WTC11 (cell line): ENCODE measurements around the gene MRPS23. TPM values are rescaled to one million over a fixed set of nuclear protein-coding genes. Genes with fewer than 3 reads are reported as not detected.

ENCODE experiments used
- ATAC-seq: fragments of 200-7000 bp; cut with Tn5 transposase; 2 replicates; pipeline ENCODE4 v1.10.0; 2021; ENCODE audit warnings: mild to moderate bottlenecking, moderate library complexity
- CTCF ChIA-PET: fragments of 300-600 bp; sonication (Branson Sonifier 250); formaldehyde crosslinking; loops from one replicate; lab custom pipeline; 2021; ENCODE audit warnings: antibody characterized with exemption; lab: Charles Lee
- POLR2A ChIA-PET: fragments of 350-600 bp; sonication (Branson Sonifier 250); formaldehyde crosslinking; loops from one replicate; lab custom pipeline; 2021; ENCODE audit warnings: antibody characterized with exemption; lab: Charles Lee
- DNase-seq: peaks from one replicate; pipeline ENCODE4 v3.0.0; 2021; ENCODE audit warnings: low spot score
- H3K27ac Mint-ChIP-seq: 2 replicates; pipeline ENCODE4 v1.8.0; 2021; ENCODE audit warnings: mixed read lengths
- H3K27me3 Mint-ChIP-seq: 2 replicates; pipeline ENCODE4 v1.8.0; 2021; ENCODE audit warnings: low read depth, mild to moderate bottlenecking, moderate library complexity, mixed read lengths
- H3K36me3 Mint-ChIP-seq: 2 replicates; pipeline ENCODE4 v1.8.0; 2021; ENCODE audit warnings: mixed read lengths
- H3K4me1 Mint-ChIP-seq: 2 replicates; pipeline ENCODE4 v1.8.0; 2022; ENCODE audit warnings: mixed read lengths
- H3K4me3 Mint-ChIP-seq: 2 replicates; pipeline ENCODE4 v1.8.0; 2021; ENCODE audit warnings: mild to moderate bottlenecking, moderate library complexity, mixed read lengths
- H3K9me3 Mint-ChIP-seq: 2 replicates; pipeline ENCODE4 v1.8.0; 2021; ENCODE audit warnings: mixed read lengths
- CREM ChIP-seq: sonication (generic); formaldehyde crosslinking; IDR thresholded peaks from 2 replicates; pipeline ENCODE4 v1.8.1; 2022; ENCODE audit warnings: mild to moderate bottlenecking, missing genetic modification reagents, moderate library complexity
- GTF2I ChIP-seq: fragments of 250-450 bp; sonication (Bioruptor Pico); conservative IDR thresholded peaks from 2 replicates; pipeline ENCODE4 v1.4.0; 2021; ENCODE audit warnings: mild to moderate bottlenecking
- MYBL2 ChIP-seq: sonication (generic); formaldehyde crosslinking; IDR thresholded peaks from 2 replicates; pipeline ENCODE4 v1.8.1; 2023; ENCODE audit warnings: mild to moderate bottlenecking, moderate library complexity, missing genetic modification reagents
- OVOL2 ChIP-seq: fragments of 250-450 bp; sonication (Bioruptor Pico); IDR thresholded peaks from 2 replicates; pipeline ENCODE4 v1.9.0; 2021; ENCODE audit warnings: mild to moderate bottlenecking, borderline replicate concordance
- PREB ChIP-seq: sonication (generic); formaldehyde crosslinking; IDR thresholded peaks from 2 replicates; pipeline ENCODE4 v1.8.1; 2022; ENCODE audit warnings: mild to moderate bottlenecking, missing genetic modification reagents, moderate library complexity, borderline replicate concordance
- RORB ChIP-seq: fragments of 250-450 bp; sonication (Bioruptor Pico); IDR thresholded peaks from 2 replicates; pipeline ENCODE4 v1.9.0; 2021; ENCODE audit warnings: mild to moderate bottlenecking
- SMAD4 ChIP-seq: sonication (generic); formaldehyde crosslinking; IDR thresholded peaks from 2 replicates; pipeline ENCODE4 v1.8.0; 2022; ENCODE audit warnings: mild to moderate bottlenecking, missing genetic modification reagents
- SOX15 ChIP-seq: fragments of 250-450 bp; sonication (Bioruptor Pico); IDR thresholded peaks from 2 replicates; pipeline ENCODE4 v1.9.0; 2021; ENCODE audit warnings: mild to moderate bottlenecking
- STAT6 ChIP-seq: sonication (generic); formaldehyde crosslinking; conservative IDR thresholded peaks from 2 replicates; pipeline ENCODE4 v1.8.1; 2023; ENCODE audit warnings: mild to moderate bottlenecking, low read depth, missing genetic modification reagents, moderate library complexity
- TEAD1 ChIP-seq: sonication (generic); formaldehyde crosslinking; IDR thresholded peaks from 2 replicates; pipeline ENCODE4 v1.8.0; 2022; ENCODE audit warnings: mild to moderate bottlenecking, missing genetic modification reagents
- TP53 ChIP-seq: sonication (generic); formaldehyde crosslinking; IDR thresholded peaks from 2 replicates; pipeline ENCODE4 v1.8.1; 2023; ENCODE audit warnings: mild to moderate bottlenecking, missing genetic modification reagents
- ZNF219 ChIP-seq: sonication (generic); formaldehyde crosslinking; IDR thresholded peaks from 2 replicates; pipeline ENCODE4 v1.8.0; 2023; ENCODE audit warnings: missing genetic modification reagents, mild to moderate bottlenecking, borderline replicate concordance
- ZNF423 ChIP-seq: fragments of 250-450 bp; sonication (Bioruptor Pico); IDR thresholded peaks from 2 replicates; pipeline ENCODE4 v2.1.2; 2022; ENCODE audit warnings: mild to moderate bottlenecking, moderate library complexity
- ZNF532 ChIP-seq: fragments of 250-450 bp; sonication (Bioruptor Pico); IDR thresholded peaks from 2 replicates; pipeline ENCODE4 v1.9.0; 2021; ENCODE audit warnings: mild to moderate bottlenecking, borderline replicate concordance
- ZNF671 ChIP-seq: fragments of 250-450 bp; sonication (Bioruptor Pico); IDR thresholded peaks from 2 replicates; pipeline ENCODE4 v1.8.0; 2021; ENCODE audit warnings: mild to moderate bottlenecking
- total RNA-seq: library from RNA; stranded (reverse); gene quantifications from 3 replicates; pipeline ENCODE4 v1.2.3, GENCODE V29; 2021
- TF ChIP-seq, protein P1 (sequence below): fragments of 250-450 bp; sonication (Bioruptor Pico); IDR thresholded peaks from 2 replicates; pipeline ENCODE4 v1.8.0; 2021; ENCODE audit warnings: mild to moderate bottlenecking
- TF ChIP-seq, protein P2 (sequence below): fragments of 250-450 bp; sonication (Bioruptor Pico); IDR thresholded peaks from 2 replicates; pipeline ENCODE4 v1.9.0; 2021; ENCODE audit warnings: mild to moderate bottlenecking
- TF ChIP-seq, protein P3 (sequence below): sonication (generic); formaldehyde crosslinking; IDR thresholded peaks from 2 replicates; pipeline ENCODE4 v1.8.1; 2023; ENCODE audit warnings: mild to moderate bottlenecking, missing genetic modification reagents

MRPS23 gene
- total RNA-seq, 1 experiment from 2014 or later: 65.3 TPM

DNA sequence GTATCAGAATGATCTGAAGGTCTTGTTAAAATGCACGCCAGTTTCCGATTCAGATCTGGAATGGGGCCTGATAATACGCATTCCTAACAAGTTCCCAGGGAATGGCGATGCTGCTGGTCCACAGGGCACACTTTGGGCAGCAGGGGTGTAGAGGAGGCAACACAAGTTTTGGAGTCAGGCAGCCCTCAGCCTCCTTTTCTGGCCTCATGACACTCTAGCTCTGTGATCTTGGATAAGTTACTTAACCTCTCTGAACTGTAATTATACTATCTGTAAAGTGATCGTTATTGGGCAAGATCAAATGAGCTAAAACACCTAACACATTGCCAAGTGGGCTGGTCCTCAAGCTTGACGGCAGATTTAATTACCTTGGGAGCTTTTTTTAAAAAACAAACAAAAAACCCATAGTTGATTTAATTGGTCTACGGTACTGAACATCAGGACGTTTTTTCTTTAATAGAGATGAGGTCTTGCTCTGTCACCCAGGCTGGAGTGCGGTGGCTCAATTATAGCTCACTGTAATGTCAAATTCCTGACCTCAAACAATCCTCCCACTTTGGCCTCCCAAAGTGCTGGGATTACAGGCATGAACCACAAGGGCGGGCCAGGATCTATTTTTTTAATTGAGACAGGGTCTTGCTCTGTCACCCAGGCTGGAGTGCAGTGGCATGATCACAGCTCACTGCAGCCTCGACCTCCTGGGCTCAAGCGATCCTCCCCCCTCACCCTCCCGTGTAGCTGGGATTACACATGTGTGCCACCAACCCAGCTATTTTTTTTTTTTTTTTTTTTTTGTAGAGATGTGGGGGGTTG lies 10.0 kb upstream of the MRPS23 start (continued):
- TF ChIP-seq ZNF532 (CRISPR knock-in tag) (no peak), ZNF671 (CRISPR knock-in tag) (no peak), TEAD1 (CRISPR knock-in tag) (no peak), STAT6 (CRISPR knock-in tag) (no peak)
- TF ChIP-seq, protein P1, sequence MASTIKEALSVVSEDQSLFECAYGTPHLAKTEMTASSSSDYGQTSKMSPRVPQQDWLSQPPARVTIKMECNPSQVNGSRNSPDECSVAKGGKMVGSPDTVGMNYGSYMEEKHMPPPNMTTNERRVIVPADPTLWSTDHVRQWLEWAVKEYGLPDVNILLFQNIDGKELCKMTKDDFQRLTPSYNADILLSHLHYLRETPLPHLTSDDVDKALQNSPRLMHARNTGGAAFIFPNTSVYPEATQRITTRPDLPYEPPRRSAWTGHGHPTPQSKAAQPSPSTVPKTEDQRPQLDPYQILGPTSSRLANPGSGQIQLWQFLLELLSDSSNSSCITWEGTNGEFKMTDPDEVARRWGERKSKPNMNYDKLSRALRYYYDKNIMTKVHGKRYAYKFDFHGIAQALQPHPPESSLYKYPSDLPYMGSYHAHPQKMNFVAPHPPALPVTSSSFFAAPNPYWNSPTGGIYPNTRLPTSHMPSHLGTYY (CRISPR knock-in tag): no peak
- TF ChIP-seq, protein P2, sequence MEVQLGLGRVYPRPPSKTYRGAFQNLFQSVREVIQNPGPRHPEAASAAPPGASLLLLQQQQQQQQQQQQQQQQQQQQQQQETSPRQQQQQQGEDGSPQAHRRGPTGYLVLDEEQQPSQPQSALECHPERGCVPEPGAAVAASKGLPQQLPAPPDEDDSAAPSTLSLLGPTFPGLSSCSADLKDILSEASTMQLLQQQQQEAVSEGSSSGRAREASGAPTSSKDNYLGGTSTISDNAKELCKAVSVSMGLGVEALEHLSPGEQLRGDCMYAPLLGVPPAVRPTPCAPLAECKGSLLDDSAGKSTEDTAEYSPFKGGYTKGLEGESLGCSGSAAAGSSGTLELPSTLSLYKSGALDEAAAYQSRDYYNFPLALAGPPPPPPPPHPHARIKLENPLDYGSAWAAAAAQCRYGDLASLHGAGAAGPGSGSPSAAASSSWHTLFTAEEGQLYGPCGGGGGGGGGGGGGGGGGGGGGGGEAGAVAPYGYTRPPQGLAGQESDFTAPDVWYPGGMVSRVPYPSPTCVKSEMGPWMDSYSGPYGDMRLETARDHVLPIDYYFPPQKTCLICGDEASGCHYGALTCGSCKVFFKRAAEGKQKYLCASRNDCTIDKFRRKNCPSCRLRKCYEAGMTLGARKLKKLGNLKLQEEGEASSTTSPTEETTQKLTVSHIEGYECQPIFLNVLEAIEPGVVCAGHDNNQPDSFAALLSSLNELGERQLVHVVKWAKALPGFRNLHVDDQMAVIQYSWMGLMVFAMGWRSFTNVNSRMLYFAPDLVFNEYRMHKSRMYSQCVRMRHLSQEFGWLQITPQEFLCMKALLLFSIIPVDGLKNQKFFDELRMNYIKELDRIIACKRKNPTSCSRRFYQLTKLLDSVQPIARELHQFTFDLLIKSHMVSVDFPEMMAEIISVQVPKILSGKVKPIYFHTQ (CRISPR knock-in tag): no peak

DNA sequence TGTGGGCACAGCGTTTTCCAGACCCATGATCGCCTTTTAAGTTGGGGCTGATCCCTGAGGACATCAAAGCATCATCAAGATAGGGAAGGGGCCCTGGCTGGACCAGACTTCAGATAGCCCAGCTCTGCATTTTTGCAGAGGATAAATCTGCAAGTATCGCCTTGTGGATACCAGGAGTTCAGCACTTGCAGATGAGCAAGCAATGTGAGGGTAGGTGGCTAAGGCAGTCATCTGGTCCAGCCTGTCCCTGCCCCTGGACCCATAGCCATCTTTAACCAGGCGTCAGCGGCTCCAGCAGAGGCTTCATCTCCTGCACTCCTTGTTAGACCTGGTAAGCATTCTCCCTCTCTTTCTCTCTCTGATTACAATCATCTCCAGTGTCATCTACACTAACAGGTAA lies 9.0 kb upstream of the MRPS23 start:
- CTCF ChIA-PET: interaction anchor here (0.6 to 14.8 kb wide), 15 partner anchors 10 to 1060 kb away, joined by 3 to 207 read pairs (median 6); partner anchors contain the start of genes CUEDC1 and SRSF1
- H3K27ac Mint-ChIP-seq: no peak overlapping the region
- H3K4me1 Mint-ChIP-seq: peaks cover 50% of the 10 kb centered on the region
- H3K36me3 Mint-ChIP-seq: no peaks in the 10 kb centered on the region
- no peak for DNase-seq
- H3K4me3 Mint-ChIP-seq: no peak overlapping the region
- no peaks in the 10 kb centered on the region for H3K9me3 Mint-ChIP-seq
- peaks cover 36% of the 10 kb centered on the region for H3K27me3 Mint-ChIP-seq
- no peak for TF ChIP-seq CREM (CRISPR knock-in tag)
- TF ChIP-seq GTF2I (CRISPR knock-in tag): no peak
- TF ChIP-seq SOX15 (CRISPR knock-in tag): no peak
- no peak for TF ChIP-seq TP53 (CRISPR knock-in tag)
- no peak for TF ChIP-seq MYBL2 (CRISPR knock-in tag)
- TF ChIP-seq RORB (CRISPR knock-in tag): no peak
- TF ChIP-seq, protein P3, sequence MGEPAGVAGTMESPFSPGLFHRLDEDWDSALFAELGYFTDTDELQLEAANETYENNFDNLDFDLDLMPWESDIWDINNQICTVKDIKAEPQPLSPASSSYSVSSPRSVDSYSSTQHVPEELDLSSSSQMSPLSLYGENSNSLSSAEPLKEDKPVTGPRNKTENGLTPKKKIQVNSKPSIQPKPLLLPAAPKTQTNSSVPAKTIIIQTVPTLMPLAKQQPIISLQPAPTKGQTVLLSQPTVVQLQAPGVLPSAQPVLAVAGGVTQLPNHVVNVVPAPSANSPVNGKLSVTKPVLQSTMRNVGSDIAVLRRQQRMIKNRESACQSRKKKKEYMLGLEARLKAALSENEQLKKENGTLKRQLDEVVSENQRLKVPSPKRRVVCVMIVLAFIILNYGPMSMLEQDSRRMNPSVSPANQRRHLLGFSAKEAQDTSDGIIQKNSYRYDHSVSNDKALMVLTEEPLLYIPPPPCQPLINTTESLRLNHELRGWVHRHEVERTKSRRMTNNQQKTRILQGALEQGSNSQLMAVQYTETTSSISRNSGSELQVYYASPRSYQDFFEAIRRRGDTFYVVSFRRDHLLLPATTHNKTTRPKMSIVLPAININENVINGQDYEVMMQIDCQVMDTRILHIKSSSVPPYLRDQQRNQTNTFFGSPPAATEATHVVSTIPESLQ (CRISPR knock-in tag): no peak
- TF ChIP-seq ZNF671 (CRISPR knock-in tag): no peak
- no peak for TF ChIP-seq OVOL2
- TF ChIP-seq ZNF219: no peak
- TF ChIP-seq PREB: no peak
- no peak for TF ChIP-seq SMAD4 (CRISPR knock-in tag)
- no peak for TF ChIP-seq ZNF423 (CRISPR knock-in tag)
- POLR2A ChIA-PET: interaction anchor here (1.1 to 3.3 kb wide), 2 partner anchors 135 to 149 kb away, joined by 3 to 9 read pairs; partner anchors contain the start of gene SRSF1
- no peak for ATAC-seq
